Inflammatory macrophage treated with lipopolysaccharide for 4 hours (primary cell): ENCODE measurements around the gene BMP7.

Source experiments
- DNase-seq: peaks from one replicate; pipeline ENCODE4 v3.0.0-alpha.2; 2020

Gene BMP7

DNA sequence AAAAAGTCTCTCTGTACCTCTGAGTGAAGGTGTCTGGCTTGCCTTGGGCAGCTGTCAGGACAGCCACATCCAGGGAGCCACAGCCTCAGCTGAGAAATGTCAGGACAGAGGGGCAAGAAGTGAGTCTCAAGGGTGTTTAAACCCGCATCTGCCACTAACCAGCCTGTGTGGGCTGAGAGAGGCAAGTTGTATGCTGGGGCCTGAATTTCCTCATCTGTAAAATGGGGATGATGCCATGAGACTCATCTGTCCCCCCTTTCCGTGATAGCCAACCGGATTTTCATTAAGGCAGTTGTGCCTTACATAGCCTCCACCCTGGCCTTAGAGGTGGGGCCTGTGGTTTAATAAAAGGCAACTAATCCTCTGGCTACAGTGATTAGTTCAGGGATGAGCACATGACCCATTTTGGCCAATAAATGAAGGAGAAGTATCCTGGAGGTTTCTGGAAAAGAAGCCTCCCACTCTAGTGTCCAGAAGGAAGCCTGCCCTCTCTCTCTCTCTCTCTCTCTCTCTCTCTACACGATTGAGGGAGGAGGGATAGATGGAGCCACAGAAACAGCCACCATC, 79.3 kb downstream of the BMP7 start:
- no peak for DNase-seq

DNA sequence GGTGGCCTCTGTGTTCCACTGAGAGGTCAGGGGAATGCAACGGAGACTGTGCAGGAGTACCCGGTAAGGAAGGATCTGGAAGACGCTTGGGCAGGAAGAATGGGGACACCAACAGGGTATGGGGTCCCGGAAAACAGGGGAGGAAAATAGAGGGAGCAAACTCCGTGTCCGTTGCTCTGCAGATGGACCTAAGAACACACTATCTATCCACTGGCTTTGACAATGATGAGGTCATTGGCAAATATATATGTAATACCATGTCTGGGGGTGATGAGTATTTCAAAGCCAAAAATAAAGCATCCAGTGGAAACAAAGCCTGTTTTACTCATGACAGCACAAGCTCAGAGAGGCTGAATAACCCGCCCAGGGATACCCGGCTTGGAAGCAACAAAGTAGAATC, 80.2 kb downstream of the BMP7 start:
- DNase-seq: no peak

DNA sequence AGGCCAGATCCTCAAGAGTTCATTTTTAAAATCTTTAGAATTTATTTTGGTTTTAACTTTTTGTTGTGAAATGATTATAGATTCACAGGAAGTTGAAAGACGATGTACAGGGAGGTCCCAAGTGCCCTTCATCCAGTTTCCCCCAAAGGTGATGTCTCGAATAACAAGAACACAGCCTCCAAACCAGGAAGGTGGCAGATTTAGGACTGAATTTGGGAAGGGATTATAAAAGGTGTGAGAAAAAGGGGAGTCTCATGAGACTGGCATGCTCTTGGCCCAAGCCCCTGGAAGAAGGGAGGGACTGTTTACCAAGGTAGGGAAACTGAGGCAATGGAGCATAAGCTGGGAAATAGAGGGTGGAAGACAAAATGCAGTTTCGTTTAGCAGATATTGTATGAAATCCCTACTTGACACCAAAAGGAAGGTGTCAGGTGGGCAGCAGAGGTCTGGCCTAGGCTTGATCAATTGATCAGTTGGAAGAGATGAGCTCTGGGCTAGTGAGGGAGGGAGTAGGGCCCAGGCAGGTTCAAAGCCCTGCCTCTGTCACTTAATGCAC, 81.2 kb downstream of the BMP7 start:
- no peak for DNase-seq

DNA sequence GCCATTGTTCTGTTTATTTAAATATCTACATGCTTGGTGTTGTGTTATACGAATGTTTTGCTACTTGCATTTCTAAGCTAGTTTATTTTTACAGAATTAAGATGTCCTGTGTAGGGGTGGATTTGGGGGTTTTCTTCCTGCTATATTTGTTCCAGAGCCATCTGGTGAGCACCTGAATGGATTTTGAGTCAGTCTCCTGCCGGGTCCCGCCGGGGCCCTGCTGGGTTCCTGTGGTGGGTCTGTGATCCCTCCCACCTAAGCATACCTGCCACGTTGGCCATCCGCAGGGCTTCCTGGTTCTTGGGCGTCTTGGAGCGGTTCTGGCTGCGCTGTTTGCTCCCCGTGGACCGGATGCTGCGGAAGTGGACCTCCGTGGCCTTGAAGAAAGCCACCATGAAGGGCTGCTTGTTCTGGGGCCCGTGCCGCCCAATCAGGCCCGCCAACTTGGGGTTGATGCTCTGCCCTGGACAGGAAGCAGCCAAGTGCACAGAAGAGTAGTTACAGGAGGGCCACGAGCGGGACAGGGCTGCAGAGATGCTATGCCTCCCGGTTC, 82.9 kb downstream of the BMP7 start:
- no peak for DNase-seq

DNA sequence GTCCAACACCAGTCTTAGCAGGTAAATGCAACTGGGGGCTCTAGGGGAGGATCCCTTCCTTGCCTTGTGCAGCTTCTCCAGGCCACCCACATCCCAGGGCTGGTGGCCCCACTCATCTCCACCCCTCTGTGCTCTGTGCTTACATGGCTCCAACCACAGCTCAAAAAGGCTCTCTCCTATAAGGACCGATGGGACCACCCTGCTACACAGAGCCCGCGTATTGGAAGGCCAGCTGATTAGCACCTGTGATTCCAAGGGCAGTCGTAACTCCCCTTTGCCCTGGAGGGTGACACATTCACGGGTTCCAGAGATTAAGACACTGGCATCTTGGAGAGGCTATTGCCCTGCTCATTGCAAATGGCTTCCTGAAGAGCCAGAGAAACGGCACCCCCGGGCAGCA, 84.8 kb downstream of the BMP7 start:
- DNase-seq: no peak

DNA sequence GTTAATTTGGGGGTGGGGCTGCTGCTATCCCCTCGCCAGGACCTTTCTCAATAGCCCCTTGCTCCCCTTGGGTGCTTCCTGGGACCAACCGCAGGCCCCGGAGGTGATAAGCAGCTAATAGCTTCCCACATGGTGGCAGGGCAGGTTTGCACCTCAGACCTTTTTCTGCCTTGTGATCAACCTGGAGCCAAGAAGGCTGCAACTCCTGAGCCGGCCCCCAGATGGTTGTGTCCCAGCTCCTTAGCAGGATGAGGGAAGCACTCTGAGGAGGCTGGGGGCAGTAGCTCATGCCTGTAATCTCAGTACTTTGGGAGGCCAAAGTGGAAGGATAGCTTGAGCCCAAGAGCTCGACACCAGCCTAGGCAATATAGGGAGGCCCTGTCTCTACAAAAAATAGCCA, 85.5 kb downstream of the BMP7 start:
- DNase-seq: no peak

DNA sequence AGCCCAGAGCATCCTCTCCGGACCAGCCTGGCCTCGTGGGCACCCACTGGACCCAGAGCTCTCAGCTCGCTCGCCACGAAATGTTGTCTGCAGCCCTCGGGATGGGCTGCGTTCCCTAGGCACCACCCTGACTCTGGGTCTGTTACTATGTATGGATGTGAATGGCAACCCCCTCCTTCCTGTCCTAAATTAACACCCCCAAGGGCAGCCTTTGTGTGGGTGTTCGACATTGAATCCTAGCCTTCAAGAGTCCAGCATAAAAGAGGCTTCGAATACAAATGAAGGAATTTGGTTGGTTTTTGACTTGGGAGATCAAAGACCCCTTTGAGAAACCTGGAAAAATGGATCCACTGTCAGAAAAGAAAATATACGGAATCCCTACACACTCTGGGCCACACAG, 86.1 kb downstream of the BMP7 start:
- DNase-seq: no peak

DNA sequence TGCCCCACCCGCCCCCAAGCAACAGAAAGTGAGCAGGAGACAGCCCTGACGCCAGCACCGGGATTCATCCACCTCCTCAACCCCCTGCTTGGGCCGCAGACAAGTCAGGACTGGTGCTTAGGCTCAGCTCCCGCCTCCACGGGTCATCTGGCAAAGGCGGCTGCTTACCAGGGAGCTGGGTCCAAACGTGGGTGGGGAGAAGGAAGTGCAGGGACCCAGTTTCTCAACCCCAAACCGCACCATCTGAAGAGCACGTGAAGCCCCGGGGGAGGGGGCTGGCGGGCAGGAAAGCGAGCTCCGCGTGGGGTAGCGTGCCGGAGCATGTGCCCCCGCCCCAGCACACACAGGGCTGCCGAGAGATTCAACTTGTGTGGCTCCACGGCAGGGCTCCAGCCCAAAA, 87.2 kb downstream of the BMP7 start:
- no peak for DNase-seq

DNA sequence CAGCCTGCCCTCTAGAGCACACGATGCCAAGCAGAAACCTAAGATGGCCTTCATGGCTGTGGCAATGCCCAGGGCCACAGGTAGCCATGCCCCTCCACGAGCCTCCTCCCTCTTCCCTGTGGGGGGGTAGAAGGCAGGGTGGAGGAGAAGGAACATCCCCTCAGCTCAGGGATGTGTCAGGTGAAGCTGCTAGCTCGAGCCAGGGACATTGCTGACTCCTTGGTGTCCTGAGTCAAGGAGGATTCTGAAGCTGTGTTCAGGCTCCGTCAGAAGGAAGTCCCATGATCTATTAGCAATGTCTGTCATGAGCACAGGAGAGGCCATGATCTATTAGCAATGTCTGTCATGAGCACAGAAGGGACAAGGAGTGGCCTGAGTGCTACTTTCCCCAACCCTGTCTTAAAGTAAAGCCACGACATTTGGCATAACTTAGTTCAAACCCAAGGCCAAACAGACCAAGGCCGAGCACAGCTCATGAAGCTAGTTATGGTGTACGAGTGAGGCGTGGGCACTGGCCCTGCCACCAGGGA, 87.8 kb downstream of the BMP7 start:
- DNase-seq: no peak

DNA sequence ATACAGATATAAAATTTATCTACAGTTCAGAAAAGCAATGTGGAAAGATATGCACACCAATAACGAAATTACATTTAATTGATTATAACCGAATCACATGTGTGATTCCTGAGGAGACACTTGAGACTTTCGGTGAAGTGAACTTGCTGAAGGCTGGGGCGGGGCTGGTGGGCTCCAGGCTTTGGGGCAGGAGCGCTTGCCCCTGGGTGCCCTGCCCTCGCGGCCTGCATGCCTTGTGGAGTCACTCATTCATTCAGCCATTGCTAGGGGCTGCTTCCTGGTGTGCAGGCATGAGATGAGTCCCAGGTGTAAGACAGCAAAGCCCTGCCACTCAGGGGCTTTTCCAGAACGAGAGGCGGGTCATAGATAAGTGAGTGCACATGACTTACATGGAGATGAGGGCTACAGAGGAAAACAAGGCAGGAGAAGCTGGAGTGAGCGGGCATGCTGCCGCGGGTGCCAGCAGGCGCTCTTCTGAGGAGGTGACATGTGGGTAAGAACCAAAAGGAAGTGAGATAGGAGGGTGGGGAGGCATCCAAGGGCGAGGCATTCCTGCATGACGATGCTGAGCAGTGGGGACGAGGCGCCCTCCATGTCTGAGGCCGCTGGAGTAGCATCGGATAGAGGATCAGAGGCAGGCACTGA, 88.7 kb downstream of the BMP7 start:
- no peak for DNase-seq

DNA sequence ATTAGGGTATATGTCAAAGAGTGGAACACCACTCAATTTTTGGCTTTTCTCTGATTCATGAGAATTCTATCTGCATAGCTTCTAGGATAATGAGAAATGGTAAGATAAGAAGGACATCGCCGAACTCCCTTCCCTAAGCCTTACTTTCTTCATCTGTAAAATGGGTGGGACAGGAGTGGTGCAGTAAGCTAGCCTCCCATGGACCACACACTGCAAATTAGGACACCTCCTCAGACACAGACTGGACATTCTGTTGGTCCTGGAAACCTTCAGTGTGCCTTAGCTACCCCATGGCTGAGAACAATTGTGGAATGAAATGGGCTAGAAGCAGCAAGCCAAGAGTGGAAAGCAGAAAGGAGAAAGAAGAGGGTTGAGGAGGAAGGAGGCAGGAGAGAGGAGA, 89.6 kb downstream of the BMP7 start:
- DNase-seq: no peak

DNA sequence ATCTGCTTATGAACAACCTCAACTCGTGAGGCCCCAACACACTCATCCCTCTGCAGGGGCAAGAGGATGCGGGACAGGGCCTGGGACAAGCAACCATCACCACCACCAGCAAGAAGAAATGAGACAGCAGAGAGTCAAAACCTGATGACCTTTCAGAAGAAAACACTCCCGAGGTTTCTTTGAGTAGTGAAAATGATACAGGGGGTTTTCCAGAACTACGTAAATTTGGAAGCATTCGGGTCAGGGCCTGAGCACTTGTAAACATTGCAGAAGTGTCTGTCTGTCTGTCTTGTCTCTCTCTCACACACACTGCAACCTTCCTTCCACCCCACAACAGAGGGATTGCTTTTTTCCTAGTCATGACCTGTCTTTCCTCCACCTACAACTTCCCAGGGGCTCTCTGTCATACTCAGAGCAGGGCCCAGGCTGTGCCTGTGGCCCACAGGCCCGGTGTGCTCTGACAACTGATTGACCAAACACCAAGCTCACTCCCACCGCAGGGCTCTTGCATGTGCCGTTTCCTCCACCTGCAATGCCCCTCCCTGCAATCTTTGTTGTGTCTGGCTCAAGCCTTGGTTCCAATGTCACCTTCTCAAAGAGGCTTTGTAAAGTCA, 90.9 kb downstream of the BMP7 start:
- peak; percentile 15 for DNase-seq

DNA sequence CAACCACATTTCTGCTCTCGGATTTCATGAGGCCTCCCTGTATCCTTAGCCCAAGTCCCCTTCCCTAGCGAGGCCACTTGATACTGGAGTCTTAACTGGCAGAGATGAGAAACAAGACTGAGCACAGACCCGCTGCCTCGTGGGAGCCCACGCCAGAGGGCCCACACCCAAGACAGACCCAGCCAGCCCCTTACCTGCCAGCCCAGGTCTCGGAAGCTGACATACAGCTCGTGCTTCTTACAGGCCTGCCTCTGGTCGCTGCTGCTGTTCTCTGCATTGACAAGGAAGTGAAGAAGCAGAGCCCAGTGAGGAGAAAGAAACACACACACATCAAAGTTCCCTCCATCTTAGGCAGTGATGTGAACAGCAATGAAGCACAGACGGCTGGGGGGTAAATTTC, 91.7 kb downstream of the BMP7 start:
- DNase-seq: no peak

DNA sequence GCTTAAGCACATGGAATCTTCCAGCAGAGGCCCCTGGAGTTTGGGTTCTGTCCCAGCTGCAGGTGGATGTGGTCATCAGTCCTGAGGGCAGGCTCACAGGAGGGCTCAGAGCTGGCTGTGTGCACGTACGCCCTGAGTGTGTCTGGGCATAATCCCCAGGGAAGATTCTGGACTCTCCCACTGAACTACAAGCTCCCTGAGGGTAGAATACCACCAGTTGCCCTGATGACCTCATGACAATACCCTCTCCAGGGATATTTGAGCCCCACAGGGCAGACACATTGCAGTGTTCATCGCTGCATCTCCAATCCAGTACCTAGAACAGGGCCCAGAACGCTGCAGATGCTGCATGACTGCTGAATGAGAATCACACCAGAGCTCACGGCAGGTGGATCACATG, 92.5 kb downstream of the BMP7 start:
- DNase-seq: no peak

DNA sequence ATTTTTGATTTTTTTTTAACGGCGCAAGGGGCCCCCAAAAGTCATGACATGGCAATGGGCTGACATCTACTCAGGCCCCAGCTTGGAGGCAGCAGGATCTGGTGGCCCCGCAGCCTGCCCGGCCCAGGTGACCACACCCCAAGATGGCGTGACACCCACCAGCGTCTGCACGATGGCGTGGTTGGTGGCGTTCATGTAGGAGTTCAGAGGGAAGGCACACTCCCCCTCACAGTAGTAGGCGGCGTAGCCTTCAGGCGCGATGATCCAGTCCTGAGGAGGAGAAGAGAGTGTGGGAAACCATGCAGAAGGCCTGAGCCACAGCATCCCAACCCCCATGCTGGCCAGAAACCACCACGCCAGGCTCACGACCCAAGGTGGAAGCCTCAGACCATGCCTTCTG, 93.4 kb downstream of the BMP7 start:
- DNase-seq: no peak

DNA sequence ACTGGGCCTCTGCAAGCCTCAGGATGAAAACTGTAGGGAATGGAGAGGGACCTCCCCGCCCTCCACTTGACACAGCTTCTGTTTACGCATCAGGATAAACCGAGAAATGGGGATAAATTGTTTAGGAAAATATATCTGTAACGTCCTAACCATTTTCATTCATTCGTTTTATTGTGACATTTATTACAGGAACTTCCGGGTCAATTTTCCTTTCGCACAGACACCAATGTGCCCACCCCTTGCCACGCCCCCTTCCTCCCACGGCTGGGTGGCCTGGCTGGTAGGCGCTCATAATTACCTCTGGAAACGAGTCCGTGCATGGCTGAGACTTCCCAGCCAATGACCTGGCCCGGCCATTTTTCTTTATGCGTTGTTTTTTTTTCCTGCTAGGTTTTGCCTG, 96.1 kb downstream of the BMP7 start:
- no peak for DNase-seq

DNA sequence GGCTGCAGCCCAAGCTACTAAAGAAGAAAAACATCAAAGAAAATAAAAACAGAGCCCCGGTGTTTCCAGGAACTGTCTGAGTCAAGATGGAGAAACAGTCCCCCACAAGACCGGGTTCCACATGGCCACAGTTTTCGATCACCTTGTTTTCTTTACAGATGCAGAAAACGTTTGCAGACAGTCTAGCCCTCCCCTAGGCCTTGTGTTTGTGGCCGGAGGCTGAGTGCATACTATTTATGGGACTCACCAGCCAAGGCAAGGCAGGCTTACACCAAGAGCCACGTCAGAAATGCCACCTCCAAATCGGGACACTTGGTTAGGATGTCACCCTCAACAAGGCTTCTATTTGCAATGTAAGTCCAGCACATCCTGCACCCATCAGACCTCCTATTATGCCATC, 97.3 kb downstream of the BMP7 start:
- no peak for DNase-seq

DNA sequence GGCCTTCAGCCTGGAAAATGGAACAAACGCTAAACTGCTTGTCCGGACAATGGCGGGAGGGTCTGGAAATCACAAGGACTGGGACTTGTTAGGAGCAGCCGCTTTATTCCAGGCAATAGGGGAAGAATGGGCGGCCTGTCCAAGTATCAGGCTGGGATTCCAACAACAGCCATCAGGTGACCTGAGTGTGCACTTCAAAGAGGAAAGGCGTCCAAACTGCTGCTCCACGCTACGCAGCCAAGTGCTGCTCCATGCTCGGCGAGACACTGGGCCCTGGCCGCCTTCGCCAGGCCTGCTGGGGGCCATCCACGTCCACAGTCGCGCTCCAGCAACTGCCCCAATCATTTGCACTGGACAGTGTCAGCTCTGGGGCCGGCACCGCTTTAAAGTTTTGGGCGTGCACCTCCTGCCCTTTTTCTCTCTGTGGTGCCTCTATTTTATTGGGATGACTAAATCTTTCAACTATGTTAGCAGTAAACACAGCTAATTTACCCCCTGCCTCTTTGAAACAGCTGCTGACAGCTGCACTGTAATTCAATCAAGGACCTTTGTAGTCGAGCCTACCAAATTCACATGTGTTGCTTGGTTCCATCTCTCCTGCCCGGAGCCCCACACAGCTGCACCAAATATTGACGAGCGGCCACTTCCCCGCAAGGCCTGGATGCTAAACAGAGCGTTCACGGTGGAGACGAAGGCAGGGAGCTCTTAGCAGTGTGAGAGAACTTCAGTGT, 98.3 kb downstream of the BMP7 start:
- DNase-seq: no peak

DNA sequence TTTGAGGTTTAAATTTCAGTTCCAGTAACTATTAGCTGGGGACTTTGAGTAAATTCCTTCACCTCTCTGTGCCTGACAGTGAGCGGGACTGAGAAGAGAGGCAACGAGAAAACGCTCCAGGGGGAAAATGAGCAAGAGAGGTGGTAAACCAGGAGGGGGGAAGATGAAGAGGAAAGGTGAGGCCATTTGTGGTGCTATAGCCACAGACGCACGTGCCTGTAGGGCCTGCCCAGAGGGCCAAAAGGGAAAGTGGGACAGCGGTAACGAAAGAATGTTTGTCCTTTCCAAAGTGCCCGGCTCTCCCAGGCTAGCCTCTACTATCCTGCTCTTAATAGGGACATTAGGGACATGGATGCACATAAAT, 99.2 kb downstream of the BMP7 start:
- DNase-seq: no peak

DNA sequence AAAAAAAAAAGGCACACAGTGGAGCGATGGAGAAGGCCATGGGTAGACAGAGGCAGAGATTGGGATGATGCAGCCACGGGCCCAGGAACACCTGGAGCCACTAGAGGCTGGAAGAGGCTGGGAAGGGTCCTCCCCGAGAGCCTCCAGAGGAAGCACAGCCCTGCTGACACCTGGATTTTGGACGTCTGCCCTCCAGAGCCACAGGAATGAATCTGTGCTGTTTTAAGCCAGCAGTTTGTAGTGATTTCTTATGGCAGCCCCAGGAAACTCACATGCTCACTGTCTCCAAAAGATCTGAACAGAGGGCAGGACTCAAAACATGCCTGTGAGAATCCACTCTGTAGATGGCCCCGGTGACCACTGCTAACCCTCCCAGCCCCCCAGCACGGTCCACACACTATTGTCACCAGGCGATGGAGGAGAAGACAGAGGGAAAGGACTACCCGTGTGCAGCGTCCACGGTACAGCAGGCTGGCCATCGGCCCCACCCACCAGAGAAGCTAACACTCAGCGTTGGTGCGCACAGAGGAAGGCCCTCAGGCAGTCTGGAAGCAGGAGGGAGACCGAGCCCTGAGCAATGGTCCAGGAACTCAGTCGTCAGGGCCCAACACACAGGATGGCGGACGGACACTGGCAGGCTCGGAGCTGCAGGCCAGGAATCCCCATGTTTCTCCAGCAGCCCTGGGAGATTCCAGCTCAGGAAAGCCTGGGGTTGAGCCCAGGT, 99.7 kb downstream of the BMP7 start:
- DNase-seq: no peak

DNA sequence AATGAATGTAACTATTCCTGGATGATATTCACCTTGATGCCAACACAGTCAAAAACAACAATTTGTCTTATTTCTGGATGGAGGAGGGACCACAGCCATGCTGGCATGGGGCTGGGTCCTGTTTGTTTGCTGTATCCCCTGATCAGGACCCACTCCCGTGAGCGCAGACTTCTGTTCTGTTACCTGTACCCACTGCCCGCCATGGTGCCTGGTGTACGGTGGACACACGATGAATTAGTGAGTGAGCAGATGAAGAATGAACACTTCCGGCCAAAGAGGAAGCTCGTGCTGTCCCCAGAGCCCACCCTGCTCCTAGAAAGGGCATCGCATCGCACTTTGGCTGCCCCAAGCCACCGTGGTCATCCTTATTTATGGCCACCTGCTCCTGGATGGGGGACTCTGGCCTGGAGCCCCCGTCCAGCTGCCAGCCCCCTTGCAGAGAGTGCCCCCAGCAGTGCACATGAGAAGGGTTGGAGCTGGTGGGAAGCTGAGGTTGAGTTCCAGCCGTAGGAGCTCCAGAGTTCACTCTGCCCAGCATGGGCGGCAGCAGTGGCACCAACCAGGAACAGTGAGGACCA, 100.9 kb downstream of the BMP7 start:
- DNase-seq: no peak

DNA sequence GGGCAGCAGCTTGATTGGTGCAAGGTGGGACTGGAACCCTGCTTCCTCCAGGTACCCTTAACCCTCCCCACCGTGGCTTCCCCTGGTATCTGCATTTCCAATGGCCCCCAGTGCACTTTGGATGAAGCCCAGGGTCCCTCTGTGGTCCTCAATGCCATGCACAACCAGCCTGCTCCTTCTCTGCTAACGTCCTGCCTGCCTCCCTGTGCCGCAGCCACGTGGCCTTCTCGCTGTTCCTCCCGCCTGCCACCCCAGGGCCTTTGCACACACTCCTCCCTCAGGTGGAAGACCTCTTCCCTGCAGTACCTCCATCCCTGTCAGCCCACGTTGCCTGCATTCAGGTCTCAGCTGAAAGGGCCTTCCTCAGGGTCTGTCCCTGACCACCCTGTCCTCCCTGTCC, 101.6 kb downstream of the BMP7 start:
- DNase-seq: no peak
